ENCODE data around the gene RPS6KA1.

DNA sequence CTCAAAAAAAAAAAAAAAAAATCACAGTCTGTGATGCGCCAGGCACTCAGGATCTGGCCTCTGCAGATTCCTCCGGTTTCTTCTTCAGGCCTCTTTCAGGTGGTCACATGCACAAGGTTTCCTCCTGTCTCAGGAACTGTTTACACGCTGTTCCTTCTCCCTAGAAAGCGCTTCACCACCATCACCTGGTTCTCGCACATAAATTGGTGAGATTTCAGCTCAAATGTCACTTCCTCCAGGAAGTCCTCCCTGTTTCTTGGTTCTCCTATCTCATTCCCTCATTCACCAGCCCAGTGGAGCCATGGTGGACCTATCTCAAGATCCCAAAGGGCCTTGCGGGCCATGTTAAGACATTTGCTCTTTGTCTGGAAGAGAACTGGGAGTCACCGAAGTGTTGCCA, 30.7 kb upstream of the RPS6KA1 start:
- TF ChIP-seq NFRKB (IDR thresholded peaks at IDR 0.05; ENCODE audit: low read depth) (no peak), MED1 (CRISPR knock-in tag; IDR thresholded peaks at IDR 0.05; ENCODE audit: borderline replicate concordance) (no peak), CBX8 (IDR thresholded peaks at IDR 0.05; ENCODE audit: borderline replicate concordance, extremely low read depth, low read depth, low read length, poor library complexity, severe bottlenecking) (no peak), ZNF3 (CRISPR knock-in tag; IDR thresholded peaks at IDR 0.05) (no peak), SRSF3 (IDR thresholded peaks at IDR 0.05; ENCODE audit: insufficient read depth, low read length) (no peak), ZNF695 (CRISPR knock-in tag; IDR thresholded peaks at IDR 0.05) (no peak), ZNF175 (CRISPR knock-in tag; IDR thresholded peaks at IDR 0.05; ENCODE audit: low read depth) (no peak), POLR2AphosphoS5 (IDR thresholded peaks at IDR 0.05; ENCODE audit: control insufficient read depth, insufficient read depth, low read depth, low read length) (no peak), ILK (tag; IDR thresholded peaks at IDR 0.05; ENCODE audit: borderline replicate concordance, low read depth) (no peak), SIN3A (IDR thresholded peaks at IDR 0.05; ENCODE audit: borderline replicate concordance in 2 of 2, control insufficient read depth in 1 of 2, low read depth in 2 of 2, low read length in 2 of 2) (no peak)
- TF ChIP-seq, protein P1, sequence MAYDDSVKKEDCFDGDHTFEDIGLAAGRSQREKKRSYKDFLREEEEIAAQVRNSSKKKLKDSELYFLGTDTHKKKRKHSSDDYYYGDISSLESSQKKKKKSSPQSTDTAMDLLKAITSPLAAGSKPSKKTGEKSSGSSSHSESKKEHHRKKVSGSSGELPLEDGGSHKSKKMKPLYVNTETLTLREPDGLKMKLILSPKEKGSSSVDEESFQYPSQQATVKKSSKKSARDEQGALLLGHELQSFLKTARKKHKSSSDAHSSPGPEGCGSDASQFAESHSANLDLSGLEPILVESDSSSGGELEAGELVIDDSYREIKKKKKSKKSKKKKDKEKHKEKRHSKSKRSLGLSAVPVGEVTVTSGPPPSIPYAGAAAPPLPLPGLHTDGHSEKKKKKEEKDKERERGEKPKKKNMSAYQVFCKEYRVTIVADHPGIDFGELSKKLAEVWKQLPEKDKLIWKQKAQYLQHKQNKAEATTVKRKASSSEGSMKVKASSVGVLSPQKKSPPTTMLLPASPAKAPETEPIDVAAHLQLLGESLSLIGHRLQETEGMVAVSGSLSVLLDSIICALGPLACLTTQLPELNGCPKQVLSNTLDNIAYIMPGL (CRISPR knock-in tag; IDR thresholded peaks at IDR 0.05), result no peak
- TF ChIP-seq, protein P2, sequence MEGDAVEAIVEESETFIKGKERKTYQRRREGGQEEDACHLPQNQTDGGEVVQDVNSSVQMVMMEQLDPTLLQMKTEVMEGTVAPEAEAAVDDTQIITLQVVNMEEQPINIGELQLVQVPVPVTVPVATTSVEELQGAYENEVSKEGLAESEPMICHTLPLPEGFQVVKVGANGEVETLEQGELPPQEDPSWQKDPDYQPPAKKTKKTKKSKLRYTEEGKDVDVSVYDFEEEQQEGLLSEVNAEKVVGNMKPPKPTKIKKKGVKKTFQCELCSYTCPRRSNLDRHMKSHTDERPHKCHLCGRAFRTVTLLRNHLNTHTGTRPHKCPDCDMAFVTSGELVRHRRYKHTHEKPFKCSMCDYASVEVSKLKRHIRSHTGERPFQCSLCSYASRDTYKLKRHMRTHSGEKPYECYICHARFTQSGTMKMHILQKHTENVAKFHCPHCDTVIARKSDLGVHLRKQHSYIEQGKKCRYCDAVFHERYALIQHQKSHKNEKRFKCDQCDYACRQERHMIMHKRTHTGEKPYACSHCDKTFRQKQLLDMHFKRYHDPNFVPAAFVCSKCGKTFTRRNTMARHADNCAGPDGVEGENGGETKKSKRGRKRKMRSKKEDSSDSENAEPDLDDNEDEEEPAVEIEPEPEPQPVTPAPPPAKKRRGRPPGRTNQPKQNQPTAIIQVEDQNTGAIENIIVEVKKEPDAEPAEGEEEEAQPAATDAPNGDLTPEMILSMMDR (IDR thresholded peaks at IDR 0.05 in 2 of 3, conservative IDR thresholded peaks at IDR 0.05 in 1 of 3; ENCODE audit: insufficient read depth in 2 of 3, low read depth in 1 of 3, low read length in 3 of 3), result no peak
- TF ChIP-seq, protein P3, sequence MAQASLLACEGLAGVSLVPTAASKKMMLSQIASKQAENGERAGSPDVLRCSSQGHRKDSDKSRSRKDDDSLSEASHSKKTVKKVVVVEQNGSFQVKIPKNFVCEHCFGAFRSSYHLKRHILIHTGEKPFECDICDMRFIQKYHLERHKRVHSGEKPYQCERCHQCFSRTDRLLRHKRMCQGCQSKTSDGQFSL (CRISPR knock-in tag; IDR thresholded peaks at IDR 0.05), result no peak
- TF ChIP-seq, protein P3 (tag; IDR thresholded peaks at IDR 0.05), result no peak
- TF ChIP-seq, protein P4, sequence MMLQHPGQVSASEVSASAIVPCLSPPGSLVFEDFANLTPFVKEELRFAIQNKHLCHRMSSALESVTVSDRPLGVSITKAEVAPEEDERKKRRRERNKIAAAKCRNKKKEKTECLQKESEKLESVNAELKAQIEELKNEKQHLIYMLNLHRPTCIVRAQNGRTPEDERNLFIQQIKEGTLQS (IDR thresholded peaks at IDR 0.05), result no peak
- TF ChIP-seq, protein P4 (CRISPR knock-in tag; conservative IDR thresholded peaks at IDR 0.05), result no peak
